Psoas muscle (tissue), 8 donors: ENCODE measurements around the gene PIK3C2B. TPM values are rescaled to one million over a fixed set of nuclear protein-coding genes. Genes with fewer than 3 reads are reported as not detected.

Experiments
- ATAC-seq, 4 donors: fragments of 200-7000 bp; cut with Tn5 transposase; one replicate each; pipeline ENCODE4 v1.9.1; 2020; ENCODE audit warnings: moderate library complexity in 3 of 4, mild to moderate bottlenecking in 2 of 4
- DNase-seq, 2 donors: peaks; one replicate each; pipeline ENCODE4 v3.0.0-alpha.2; 2020
- H3K27ac ChIP-seq: fragments of 200-600 bp; one replicate; pipeline ENCODE4 v1.8.0; 2022
- H3K27me3 ChIP-seq, 3 donors: fragments of 200-600 bp in 1 of 3; one replicate each; pipeline versions ENCODE4 v1.6.1 to v1.8.0; 2013 to 2022; ENCODE audit warnings: low read length in 2 of 3, mild to moderate bottlenecking in 2 of 3, moderate library complexity in 1 of 3; ENCODE audit not compliant: insufficient read depth in 3 of 3
- H3K36me3 ChIP-seq, 2 donors: fragments of 200-600 bp in 1 of 2; one replicate each; pipeline versions ENCODE4 v1.6.1 to v1.8.0; 2013 to 2022; ENCODE audit warnings: low read depth in 1 of 2, mild to moderate bottlenecking in 1 of 2, moderate library complexity in 1 of 2; ENCODE audit not compliant: insufficient read depth in 1 of 2
- H3K4me1 ChIP-seq: fragments of 200-600 bp; one replicate; pipeline ENCODE4 v1.8.0; 2022
- H3K4me3 ChIP-seq: fragments of 200-600 bp; one replicate; pipeline ENCODE4 v1.8.0; 2022; ENCODE audit warnings: mild to moderate bottlenecking
- H3K9me3 ChIP-seq: fragments of 200-600 bp; one replicate; pipeline ENCODE4 v1.8.0; 2022
- WGBS, 3 donors: extraction: QIAGEN DNeasy Blood & Tissue Kit; methylation state at CpG; one replicate each; pipeline versions ENCODE4 v1.1.6 to v1.1.7; 2013; 5-methylcytosine and 5-hydroxymethylcytosine counted together
- intact Hi-C, 2 donors: fragments of 100-400 bp; cut with DNase I; formaldehyde crosslinking; loops; one replicate each; pipeline versions ENCODE4 v1.11.0 to v1.14.2; 2022
- polyA plus RNA-seq, 3 donors: library from polyadenylated mRNA; stranded (reverse); fragments of 200-250 nt; gene quantifications; one replicate each; pipeline ENCODE4 v1.2.3, GENCODE V29; 2013
- total RNA-seq, 4 donors: library from RNA; stranded (reverse); fragmentation: NEBNext Ultra II Directional in 2 of 4; extraction: Animal tissue kit (Norgen Biotek cat#: 25700) in 2 of 4; gene quantifications; one replicate each; pipeline versions ENCODE4 v1.2.1 to v1.2.4, GENCODE V29; 2021 to 2023
- TF ChIP-seq, protein P1 (sequence below): fragments of 200-600 bp; IDR thresholded peaks from one replicate; pipeline ENCODE4 v1.8.0; 2022; ENCODE audit warnings: antibody characterized with exemption
- donor health status: healthy with polysubstance abuse.
- donor health status: DM: no; HTN: no; CAD: no; lungs with moderate emphysema.
- donor health status: Bipolar disorder and iron deficiency.
- donor health status: healthy.
- donor health status: DM: yes; HTN: yes; CAD: no.
- donor health status: DM: no; HTN: no; CAD: no.
- donor health status: DM: no; HTN: no; CAD: no.
- donor health status: DM: yes; HTN: yes; CAD: no.

The PIK3C2B gene
- total and polyA plus RNA-seq, 7 donors = 1.9 to 20.9 (median 8.2) TPM

DNA sequence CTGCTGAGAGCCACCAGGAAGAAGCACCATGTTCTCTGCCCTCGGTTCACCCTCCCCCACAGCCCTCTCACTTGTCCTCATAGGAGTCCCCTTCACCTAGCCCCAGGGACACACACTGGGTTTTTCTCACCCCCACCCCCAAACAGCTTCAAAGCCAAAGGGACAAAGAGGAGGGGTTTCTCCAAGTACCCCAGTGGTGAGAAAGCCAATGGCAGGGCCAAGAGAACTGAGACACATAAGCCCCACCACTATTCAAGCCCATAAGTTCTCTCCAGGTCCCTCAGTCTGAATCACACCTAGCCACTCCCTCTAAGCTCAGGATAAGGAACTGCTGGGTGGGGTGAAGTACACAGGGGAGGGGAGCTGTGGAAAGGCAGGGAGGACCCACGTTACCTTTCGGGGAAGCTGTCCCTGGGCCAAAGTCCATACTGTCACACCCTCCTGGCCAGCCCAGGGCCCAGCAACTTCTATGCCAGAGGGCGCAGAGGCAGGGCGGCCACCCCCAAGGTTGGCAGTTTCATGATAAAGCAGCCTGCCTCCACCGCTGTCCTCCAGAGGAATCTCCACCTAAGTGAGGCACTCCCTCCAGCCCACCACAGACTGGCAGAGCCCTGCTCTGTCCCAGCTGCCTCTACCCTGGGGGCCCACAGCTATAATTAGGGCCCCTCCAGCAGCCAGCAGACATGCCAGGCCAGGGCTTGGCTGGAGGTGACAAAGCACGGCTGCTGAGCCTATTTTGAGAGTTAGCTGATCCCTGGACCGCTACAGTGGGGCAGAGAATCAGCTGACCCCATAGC lies 43.9 kb downstream of the PIK3C2B start:
- peak overlapping the region; percentile 53 for H3K4me3 ChIP-seq
- DNase-seq = peak; percentile 51 to 89
- ATAC-seq = peak; percentile 78 to 86 (median 82)
- 18 to 27% (median 23%) methylated on average over 6 to 8 of the region's 8 CpGs for WGBS, 3 donors
- intact Hi-C loops = loop anchor here in 1 of 2 donors (2.0 kb wide), 1 partner anchor 16 kb away; no protein-coding TSS in a partner anchor
- no peaks in the 10 kb centered on the region for H3K27me3 ChIP-seq
- no peaks in the 10 kb centered on the region for H3K9me3 ChIP-seq
- peak overlapping the region; percentile 89 for H3K27ac ChIP-seq
- H3K4me1 ChIP-seq = peaks cover 58% of the 10 kb centered on the region
- peaks cover 0 to 47% of the 10 kb centered on the region in 2 donors for H3K36me3 ChIP-seq
- TF ChIP-seq, protein P1, sequence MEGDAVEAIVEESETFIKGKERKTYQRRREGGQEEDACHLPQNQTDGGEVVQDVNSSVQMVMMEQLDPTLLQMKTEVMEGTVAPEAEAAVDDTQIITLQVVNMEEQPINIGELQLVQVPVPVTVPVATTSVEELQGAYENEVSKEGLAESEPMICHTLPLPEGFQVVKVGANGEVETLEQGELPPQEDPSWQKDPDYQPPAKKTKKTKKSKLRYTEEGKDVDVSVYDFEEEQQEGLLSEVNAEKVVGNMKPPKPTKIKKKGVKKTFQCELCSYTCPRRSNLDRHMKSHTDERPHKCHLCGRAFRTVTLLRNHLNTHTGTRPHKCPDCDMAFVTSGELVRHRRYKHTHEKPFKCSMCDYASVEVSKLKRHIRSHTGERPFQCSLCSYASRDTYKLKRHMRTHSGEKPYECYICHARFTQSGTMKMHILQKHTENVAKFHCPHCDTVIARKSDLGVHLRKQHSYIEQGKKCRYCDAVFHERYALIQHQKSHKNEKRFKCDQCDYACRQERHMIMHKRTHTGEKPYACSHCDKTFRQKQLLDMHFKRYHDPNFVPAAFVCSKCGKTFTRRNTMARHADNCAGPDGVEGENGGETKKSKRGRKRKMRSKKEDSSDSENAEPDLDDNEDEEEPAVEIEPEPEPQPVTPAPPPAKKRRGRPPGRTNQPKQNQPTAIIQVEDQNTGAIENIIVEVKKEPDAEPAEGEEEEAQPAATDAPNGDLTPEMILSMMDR = no peak

DNA sequence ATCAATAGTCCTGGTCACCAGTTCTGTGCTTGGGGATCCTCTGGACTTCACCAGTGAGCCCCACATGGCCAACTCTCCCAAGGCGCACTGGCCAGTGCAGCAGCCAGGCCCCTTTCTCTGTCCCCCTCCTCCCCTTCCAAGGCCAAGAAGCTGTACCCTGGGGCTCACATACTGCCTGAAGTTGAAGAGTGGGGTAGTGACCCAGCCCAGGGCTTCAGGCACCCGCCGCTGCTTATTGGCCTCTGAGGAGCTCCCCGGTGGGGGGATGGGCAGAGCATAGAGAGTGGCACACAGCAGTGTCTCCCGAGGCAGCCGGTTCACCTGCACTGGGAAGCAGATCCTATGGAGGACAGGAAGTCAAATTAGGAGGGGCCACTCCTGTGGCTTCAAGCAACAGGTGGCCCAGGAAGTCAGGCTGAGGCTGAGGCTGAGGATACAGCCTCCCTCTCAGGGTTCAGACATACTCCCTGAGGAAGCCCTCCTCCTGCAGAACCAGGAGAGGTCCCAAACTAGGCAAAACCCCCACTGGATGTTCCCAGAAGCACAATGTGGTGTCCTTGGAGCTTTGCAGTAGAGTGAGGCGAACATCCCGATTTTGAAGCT lies 44.8 kb downstream of the PIK3C2B start:
- ATAC-seq = peak in 2 of 4 donors; percentile 19 to 27
- TF ChIP-seq, protein P1 = no peak
- peak overlapping the region; percentile 53 for H3K4me3 ChIP-seq
- peak in 1 of 2 donors; percentile 77 for DNase-seq
- no peaks in the 10 kb centered on the region for H3K9me3 ChIP-seq
- intact Hi-C loops = loop anchor here (2.0 to 10.0 kb wide), 2 partner anchors 17 to 355 kb away; no protein-coding TSS in a partner anchor
- peaks cover 59% of the 10 kb centered on the region for H3K4me1 ChIP-seq
- WGBS, 3 donors = 29 to 47% (median 37%) methylated on average over 8 of the region's 8 CpGs
- peak overlapping the region; percentile 89 for H3K27ac ChIP-seq
- no peaks in the 10 kb centered on the region for H3K27me3 ChIP-seq
- H3K36me3 ChIP-seq = peaks cover 0 to 46% of the 10 kb centered on the region in 2 donors

DNA sequence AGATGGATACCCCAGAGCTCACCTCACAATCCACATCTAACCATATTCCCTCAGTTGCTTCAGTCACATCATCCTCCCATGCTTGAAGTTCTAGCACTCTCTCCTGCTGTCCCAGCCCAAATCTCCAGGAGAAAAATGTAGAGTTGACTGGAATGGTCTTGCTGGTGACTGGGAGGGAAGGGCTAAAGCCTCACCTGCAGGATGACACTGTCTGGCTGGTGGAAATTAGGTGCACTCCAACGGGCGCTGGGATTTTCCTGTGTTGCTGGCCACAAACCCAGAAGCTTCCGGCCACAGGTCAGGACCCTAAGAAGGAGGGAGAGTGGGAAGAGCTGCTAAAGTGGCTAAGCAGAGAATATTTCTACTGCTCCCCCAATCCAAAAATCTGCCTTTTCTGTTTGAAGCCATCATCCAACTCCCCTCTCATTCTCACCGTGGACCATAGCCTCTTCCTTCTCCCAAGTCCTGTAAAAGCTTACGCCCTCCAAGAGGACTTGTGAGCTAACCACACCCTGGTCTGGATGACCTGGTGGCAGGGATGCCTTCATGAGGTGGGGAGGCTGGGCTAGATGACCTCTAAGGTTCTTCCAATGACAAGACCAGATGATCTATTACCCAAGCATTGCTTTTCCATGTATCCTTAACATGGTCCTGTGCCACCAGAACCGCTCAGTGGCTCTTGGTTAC lies 45.5 kb downstream of the PIK3C2B start:
- H3K36me3 ChIP-seq = peaks cover 0 to 46% of the 10 kb centered on the region in 2 donors
- intact Hi-C loops = loop anchor here in 1 of 2 donors (10.0 kb wide), 1 partner anchor 356 kb away; no protein-coding TSS in a partner anchor
- 49 to 55% (median 49%) methylated on average over 6 of the region's 6 CpGs for whole genome bisulfite sequencing, 3 donors
- H3K4me1 ChIP-seq = peaks cover 59% of the 10 kb centered on the region
- TF ChIP-seq, protein P1 = no peak
- ATAC-seq (no peak), DNase-seq (no peak)
- no peaks in the 10 kb centered on the region for H3K9me3 ChIP-seq
- peak overlapping the region; percentile 89 for H3K27ac ChIP-seq
- H3K4me3 ChIP-seq = peak overlapping the region; percentile 53
- H3K27me3 ChIP-seq = no peaks in the 10 kb centered on the region

DNA sequence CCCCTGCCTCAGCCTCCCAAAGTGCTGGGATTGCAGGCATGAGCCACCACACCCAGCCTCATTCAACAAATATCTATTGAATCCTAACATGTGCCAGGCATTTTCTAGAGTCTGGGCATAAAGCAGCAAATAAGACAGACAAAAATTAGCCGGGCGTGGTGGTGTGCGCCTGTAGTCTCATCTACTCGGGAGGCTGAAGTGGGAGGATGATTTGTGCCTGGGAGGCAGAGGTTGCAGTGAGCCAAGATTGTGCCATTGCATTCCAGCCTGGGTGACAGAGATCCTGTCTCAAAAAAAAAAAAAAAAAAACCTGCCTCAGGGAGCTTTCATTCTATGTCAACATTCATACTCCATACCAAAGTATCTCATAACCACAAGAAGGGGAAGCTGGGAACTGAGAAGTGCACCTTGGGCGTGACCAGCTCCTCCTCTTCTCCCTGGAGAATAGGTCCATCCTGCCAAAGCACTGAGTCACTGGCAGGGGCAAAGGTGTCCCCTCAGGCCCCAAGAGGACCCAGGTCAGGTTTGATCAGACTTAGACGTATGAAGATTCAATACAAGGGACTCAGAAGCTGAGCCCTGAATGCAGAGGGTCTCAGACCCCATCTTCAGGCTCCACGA lies 46.2 kb downstream of the PIK3C2B start:
- H3K4me1 ChIP-seq = peaks cover 59% of the 10 kb centered on the region
- intact Hi-C loops = loop anchor here in 1 of 2 donors (10.0 kb wide), 1 partner anchor 356 kb away; no protein-coding TSS in a partner anchor
- 63 to 82% (median 67%) methylated on average over 7 of the region's 7 CpGs for WGBS, 3 donors
- peaks cover 2 to 50% of the 10 kb centered on the region in 2 donors for H3K36me3 ChIP-seq
- H3K4me3 ChIP-seq = no peak overlapping the region
- peak overlapping the region; percentile 89 for H3K27ac ChIP-seq
- H3K9me3 ChIP-seq = no peaks in the 10 kb centered on the region
- DNase-seq (no peak), ATAC-seq (peak in 3 of 4 donors; percentile 4 to 18 (median 18))
- no peaks in the 10 kb centered on the region for H3K27me3 ChIP-seq
- TF ChIP-seq, protein P1 = no peak
